ENCODE data around the gene MCC. TPM values are rescaled to one million over a fixed set of nuclear protein-coding genes. Genes with fewer than 3 reads are reported as not detected.

The MCC gene
- total RNA-seq, 4 donors from 2014 or later, result 17.0 to 24.8 (median 21.0) TPM

GRCh38 chr5:113223315-113223714 lies 264.9 kb downstream of the MCC start:
- intact Hi-C loops (cut with DNase I), result no loop called here
- Histone ChIP-seq H3K27me3 (no peaks in the 10 kb centered on the region), H3K4me1 (peaks cover 16 to 40% (median 18%) of the 10 kb centered on the region in 4 donors), H3K9me3 (no peaks in the 10 kb centered on the region), H3K36me3 (no peaks in the 10 kb centered on the region), H3K27ac (replicated peaks in 1 of 4) (no peak overlapping the region), H3K4me3 (no peak overlapping the region)
- TF ChIP-seq CTCF (IDR thresholded peaks at IDR 0.05), result no peak
- no peak for TF ChIP-seq POLR2A (IDR thresholded peaks at IDR 0.05; ENCODE audit: low read depth)
- no peak for TF ChIP-seq POLR2AphosphoS5 (IDR thresholded peaks at IDR 0.05)
- no peak for TF ChIP-seq EP300 (IDR thresholded peaks at IDR 0.05)
- WGBS, result 91% methylated on average over 3 of the region's 3 CpGs
- DNase-seq (ENCODE audit: extremely low spot score), result no peak

GRCh38 chr5:113221294-113222176 lies 266.7 kb downstream of the MCC start:
- 85% methylated on average over 5 of the region's 5 CpGs for WGBS
- Histone ChIP-seq H3K27me3 (no peaks in the 10 kb centered on the region), H3K27ac (replicated peaks in 1 of 4) (no peak overlapping the region), H3K4me3 (no peak overlapping the region), H3K4me1 (peaks cover 24 to 50% (median 30%) of the 10 kb centered on the region in 4 donors), H3K36me3 (no peaks in the 10 kb centered on the region), H3K9me3 (no peaks in the 10 kb centered on the region)
- peak; percentile 39 for DNase-seq (ENCODE audit: extremely low spot score)
- TF ChIP-seq EP300 (IDR thresholded peaks at IDR 0.05) (no peak), CTCF (IDR thresholded peaks at IDR 0.05) (no peak), POLR2AphosphoS5 (IDR thresholded peaks at IDR 0.05) (no peak), POLR2A (IDR thresholded peaks at IDR 0.05; ENCODE audit: low read depth) (no peak)
- intact Hi-C loops (cut with DNase I), result no loop called here

- intact Hi-C loops (cut with DNase I), result no loop called here
- no peaks in the 10 kb centered on the region for H3K36me3 ChIP-seq
- H3K9me3 ChIP-seq, result no peaks in the 10 kb centered on the region
- no peaks in the 10 kb centered on the region for H3K27me3 ChIP-seq
- peaks cover 25 to 54% (median 27%) of the 10 kb centered on the region in 4 donors for H3K4me1 ChIP-seq
- H3K4me3 ChIP-seq, result no peak overlapping the region
- TF ChIP-seq CTCF (IDR thresholded peaks at IDR 0.05) (no peak), POLR2A (IDR thresholded peaks at IDR 0.05; ENCODE audit: low read depth) (no peak), EP300 (IDR thresholded peaks at IDR 0.05) (no peak), POLR2AphosphoS5 (IDR thresholded peaks at IDR 0.05) (no peak)
- DNase-seq (ENCODE audit: extremely low spot score), result no peak
- H3K27ac ChIP-seq (replicated peaks in 1 of 4), result no peak overlapping the region
- 90% methylated on average over 3 of the region's 3 CpGs for WGBS
Measured at GRCh38 chr5:113219695-113220094, 268.6 kb downstream of the MCC start.

- 65% methylated on average over 7 of the region's 7 CpGs for WGBS
- Histone ChIP-seq H3K36me3 (no peaks in the 10 kb centered on the region), H3K4me1 (peaks cover 18 to 49% (median 21%) of the 10 kb centered on the region in 4 donors), H3K9me3 (no peaks in the 10 kb centered on the region), H3K27ac (replicated peaks in 1 of 4) (no peak overlapping the region), H3K4me3 (no peak overlapping the region), H3K27me3 (no peaks in the 10 kb centered on the region)
- peak; percentile 45 for DNase-seq (ENCODE audit: extremely low spot score)
- intact Hi-C loops (cut with DNase I), result no loop called here
- TF ChIP-seq POLR2AphosphoS5 (IDR thresholded peaks at IDR 0.05) (no peak), POLR2A (IDR thresholded peaks at IDR 0.05; ENCODE audit: low read depth) (no peak), CTCF (IDR thresholded peaks at IDR 0.05) (no peak), EP300 (IDR thresholded peaks at IDR 0.05) (no peak)
Measured at GRCh38 chr5:113218906-113219517, 269.2 kb downstream of the MCC start.
